EL (cell line): ENCODE data around the gene IL33.

Experiments
- DNase-seq: peaks from one replicate; pipeline ENCODE4 v3.0.0-alpha.2; 2016

IL33 gene

GRCh38 chr9:6218099-6218502 lies 2.5 kb downstream of the IL33 start:
- DNase-seq, result no peak

GRCh38 chr9:6219040-6219439 lies 3.4 kb downstream of the IL33 start:
- no peak for DNase-seq

GRCh38 chr9:6219981-6220380 lies 4.4 kb downstream of the IL33 start:
- no peak for DNase-seq

GRCh38 chr9:6224393-6225154 lies 9.0 kb downstream of the IL33 start:
- DNase-seq, result no peak

GRCh38 chr9:6226696-6227095 lies 11.1 kb downstream of the IL33 start:
- no peak for DNase-seq

- DNase-seq, result no peak
Observed at GRCh38 chr9:6229186-6229585, 13.6 kb downstream of the IL33 start.

GRCh38 chr9:6229619-6230018 lies 14.0 kb downstream of the IL33 start:
- no peak for DNase-seq

- DNase-seq, result peak; percentile 53
Observed at GRCh38 chr9:6230037-6230780, 14.6 kb downstream of the IL33 start.

GRCh38 chr9:6232336-6232945 lies 16.8 kb downstream of the IL33 start:
- DNase-seq, result no peak

- no peak for DNase-seq
Observed at GRCh38 chr9:6234014-6234413, 18.4 kb downstream of the IL33 start.

- no peak for DNase-seq
Observed at GRCh38 chr9:6237267-6237666, 21.7 kb downstream of the IL33 start.

- DNase-seq, result peak; percentile 3
Observed at GRCh38 chr9:6239048-6239461, 23.4 kb downstream of the IL33 start.

GRCh38 chr9:6239694-6240093 lies 24.1 kb downstream of the IL33 start:
- no peak for DNase-seq

GRCh38 chr9:6243746-6244145 lies 28.1 kb downstream of the IL33 start:
- DNase-seq, result peak; percentile 3

- peak; percentile 6 for DNase-seq
Observed at GRCh38 chr9:6247266-6247665, 31.7 kb downstream of the IL33 start.

GRCh38 chr9:6268826-6269397 lies 53.3 kb downstream of the IL33 start:
- DNase-seq, result no peak

- DNase-seq, result no peak
Observed at GRCh38 chr9:6270896-6271295, 55.3 kb downstream of the IL33 start.

GRCh38 chr9:6271508-6272228 lies 56.1 kb downstream of the IL33 start:
- DNase-seq, result no peak

- peak; percentile 8 for DNase-seq
Observed at GRCh38 chr9:6272229-6272598, 56.6 kb downstream of the IL33 start.

- no peak for DNase-seq
Observed at GRCh38 chr9:6277417-6277816, 61.8 kb downstream of the IL33 start.

GRCh38 chr9:6301858-6302257 lies 86.3 kb downstream of the IL33 start:
- no peak for DNase-seq

- no peak for DNase-seq
Observed at GRCh38 chr9:6302417-6302816, 86.8 kb downstream of the IL33 start.

GRCh38 chr9:6304232-6304631 lies 88.6 kb downstream of the IL33 start:
- DNase-seq, result no peak
